ENCODE measurements around the gene FAM228A.

DNA sequence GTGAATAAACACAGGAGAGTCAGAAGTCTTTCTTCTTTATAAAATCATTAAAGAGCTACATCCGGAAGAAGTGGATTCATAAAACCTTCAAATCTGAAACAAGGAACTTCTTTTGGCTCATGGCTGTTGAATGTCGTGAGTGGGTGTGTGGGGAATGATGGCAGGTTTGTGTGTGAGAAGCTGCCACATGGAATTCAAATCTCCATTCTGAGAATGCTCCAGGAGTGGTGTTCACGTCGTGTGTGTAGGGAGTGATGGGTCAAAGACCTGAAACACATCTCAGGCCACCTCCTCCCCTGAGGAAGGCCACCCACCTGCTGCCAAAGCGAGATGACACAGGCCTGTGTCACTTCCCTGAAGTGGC lies 28.9 kb downstream of the FAM228A start:
- TF ChIP-seq POLR2AphosphoS5 (IDR thresholded peaks at IDR 0.05; ENCODE audit: borderline replicate concordance, low read depth, low read length) (no peak), EZH2 (IDR thresholded peaks at IDR 0.05) (no peak), FOXP2 (optimal IDR thresholded peaks at IDR 0.05; ENCODE audit: control extremely low read depth, extremely low read length, insufficient read depth) (no peak)
